Measurements from ENCODE around the gene CNGA4. TPM values are rescaled to one million over a fixed set of nuclear protein-coding genes. Genes with fewer than 3 reads are reported as not detected.

The CNGA4 gene
- 0.16 TPM in 1 of 2 replicates, not detected in the other for total RNA-seq

GRCh38 chr11:6238902-6239301 is at the start of gene CNGA4:
CNGA4 (plus strand) TSS chr11:6239089; CDS start chr11:6239207, 118 bp downstream.

GRCh38 chr11:6199174-6199810 is 39.6 kb upstream of the CNGA4 start, which contains the start of gene OR52W1:
OR52W1 (plus strand) TSS chr11:6199224; CDS start chr11:6199224, 0 bp downstream.

GRCh38 chr11:6205366-6205765 is 33.5 kb upstream of the CNGA4 start, which contains the start of gene C11orf42:
C11orf42 (plus strand) TSS chr11:6205557; CDS start chr11:6205616, 59 bp downstream.

GRCh38 chr11:6234387-6235107 is 4.3 kb upstream of the CNGA4 start, which contains the start of gene FHIP1B:
FHIP1B (minus strand) TSS chr11:6234636; CDS start chr11:6224516, 10,120 bp downstream.

Other genes with a start within 250 kb of the CNGA4 start
- not detected in 2 replicates for gene OR56A4, start 232.1 kb upstream of the CNGA4 start, total RNA-seq
- not detected in 2 replicates for gene OR56A1, start 208.3 kb upstream of the CNGA4 start, total RNA-seq
- not detected in 2 replicates for gene OR56B4, start 131.4 kb upstream of the CNGA4 start, total RNA-seq
- gene OR52B2, start 68.8 kb upstream of the CNGA4 start, total RNA-seq: not detected in 2 replicates
- gene OR52W1, start 39.9 kb upstream of the CNGA4 start, total RNA-seq: not detected in 2 replicates
- gene C11orf42, start 33.5 kb upstream of the CNGA4 start, total RNA-seq: 0.16 TPM in 1 of 2 replicates, not detected in the other
- gene FHIP1B, start 4.5 kb upstream of the CNGA4 start, total RNA-seq: 23.9 and 26.8 TPM in 2 replicates
- not detected in 2 replicates for gene CCKBR, start 20.7 kb downstream of the CNGA4 start, total RNA-seq
- gene CAVIN3, start 81.4 kb downstream of the CNGA4 start, total RNA-seq: 251 and 347 TPM in 2 replicates
- gene SMPD1, start 151.4 kb downstream of the CNGA4 start, total RNA-seq: 34.7 and 42.5 TPM in 2 replicates
- 75.6 and 82.3 TPM in 2 replicates for gene APBB1, start 180.0 kb downstream of the CNGA4 start, total RNA-seq
- 1.2 and 2.1 TPM in 2 replicates for gene HPX, start 201.9 kb downstream of the CNGA4 start, total RNA-seq
- gene TRIM3, start 234.9 kb downstream of the CNGA4 start, total RNA-seq: 26.6 and 27.4 TPM in 2 replicates
- gene ARFIP2, start 242.2 kb downstream of the CNGA4 start, total RNA-seq: 86.6 and 87.3 TPM in 2 replicates
- 52.7 and 54.4 TPM in 2 replicates for gene TIMM10B, start 242.4 kb downstream of the CNGA4 start, total RNA-seq